Endothelial cell of umbilical vein (primary cell): ENCODE measurements around the gene ALDH7A1. TPM values are rescaled to one million over a fixed set of nuclear protein-coding genes. Genes with fewer than 3 reads are reported as not detected.

Experiments
- BruUV-seq: library from RNA; stranded (reverse); fragments of 400-500 nt; replicated peaks from 2 replicates; lab custom pipeline; 2021; lab: Mats Ljungman, UMichigan
- CTCF ChIA-PET: fragments of 300-600, 350-600 bp; sonication (Branson Sonifier 250); formaldehyde crosslinking; loops from one replicate; lab custom pipeline; 2021; ENCODE audit warnings: antibody characterized with exemption, inconsistent platforms; lab: Charles Lee
- POLR2A ChIA-PET: fragments of 300-600, 350-600 bp; sonication (Branson Sonifier 250); formaldehyde crosslinking; loops from one replicate; lab custom pipeline; 2021; ENCODE audit warnings: antibody characterized with exemption, inconsistent platforms; lab: Charles Lee
- DNase-seq: peaks from one replicate; pipeline ENCODE4 v3.0.0-alpha.2; 2011; ENCODE audit warnings: low read depth, low spot score
- FAIRE-seq: peaks from 2 replicates; lab custom pipeline; 2011; peaks lifted over from hg19 to GRCh38; lab: Jason Lieb, UNC
- H2AFZ ChIP-seq: 2 replicates; pipeline ENCODE4 v1.6.0; 2012; ENCODE audit warnings: low read depth, low read length, control low read depth, inconsistent platforms
- H3K27ac ChIP-seq: 2 replicates; pipeline ENCODE4 v1.5.1; 2011; ENCODE audit warnings: low read depth, mild to moderate bottlenecking, control low read depth, low read length, moderate library complexity; ENCODE audit not compliant: insufficient read depth
- H3K27me3 ChIP-seq, 2 experiments: 2 replicates each; pipeline versions ENCODE4 v1.6.0 to v1.6.1; 2011; ENCODE audit warnings: low read length in 2 of 2, mixed read lengths in 1 of 2; ENCODE audit not compliant: control insufficient read depth in 2 of 2, insufficient read depth in 2 of 2
- H3K36me3 ChIP-seq, 2 experiments: 2 replicates in 1 of 2; 3 replicates in 1 of 2; pipeline ENCODE4 v1.5.1; 2011; ENCODE audit warnings: low read length in 2 of 2, mild to moderate bottlenecking in 1 of 2, moderate library complexity in 1 of 2; ENCODE audit not compliant: control insufficient read depth in 2 of 2, insufficient read depth in 2 of 2; ENCODE audit errors: extremely low read depth in 1 of 2
- H3K4me1 ChIP-seq: 3 replicates; pipeline ENCODE4 v1.5.1; 2011; ENCODE audit warnings: mild to moderate bottlenecking, low read length; ENCODE audit not compliant: control insufficient read depth, insufficient read depth; ENCODE audit errors: extremely low read depth
- H3K4me2 ChIP-seq: 2 replicates; pipeline ENCODE4 v1.6.1; 2011; ENCODE audit warnings: low read length, control low read depth, mixed read lengths; ENCODE audit not compliant: insufficient read depth
- H3K4me3 ChIP-seq, 3 experiments: fragments of 200-600 bp in 1 of 3; sonication (generic), shearing (Covaris generic) in 1 of 3; replicated peaks in 1 of 3; 2 replicates each; pipeline ENCODE4 v1.5.1; 2011 to 2016; ENCODE audit warnings: control low read depth in 3 of 3, low read length in 3 of 3, mild to moderate bottlenecking in 2 of 3, inconsistent platforms in 1 of 3, low read depth in 1 of 3, moderate library complexity in 1 of 3; ENCODE audit not compliant: insufficient read depth in 1 of 3
- H3K79me2 ChIP-seq: 2 replicates; pipeline ENCODE4 v1.6.0; 2012; ENCODE audit warnings: low read length, inconsistent platforms; ENCODE audit not compliant: control insufficient read depth, insufficient read depth
- H3K9ac ChIP-seq: replicated peaks from 2 replicates; pipeline ENCODE3; 2011; ENCODE audit warnings: low read length, control low read depth; ENCODE audit not compliant: insufficient read depth; ENCODE audit errors: extremely low read depth
- H3K9me1 ChIP-seq: replicated peaks from 3 replicates; pipeline ENCODE4 v1.6.0; 2011; ENCODE audit warnings: mild to moderate bottlenecking, low read length; ENCODE audit not compliant: control insufficient read depth, insufficient read depth; ENCODE audit errors: extremely low read depth
- H3K9me3 ChIP-seq: replicated peaks from 2 replicates; pipeline ENCODE4 v1.5.1; 2012; ENCODE audit warnings: low read length, inconsistent platforms; ENCODE audit not compliant: control insufficient read depth, insufficient read depth
- H4K20me1 ChIP-seq: replicated peaks from 2 replicates; pipeline ENCODE3; 2011; ENCODE audit warnings: mild to moderate bottlenecking, low read length; ENCODE audit not compliant: control insufficient read depth, insufficient read depth; ENCODE audit errors: extremely low read depth
- CTCF ChIP-seq, 2 donors: IDR thresholded peaks; 1 replicate in 1 of 2; 2 replicates in 1 of 2; pipeline ENCODE4 v1.5.1; 2011; ENCODE audit warnings: low read length in 2 of 2, mild to moderate bottlenecking in 2 of 2, moderate library complexity in 2 of 2, control low read depth in 1 of 2, inconsistent platforms in 1 of 2, low read depth in 1 of 2; ENCODE audit not compliant: insufficient read depth in 1 of 2; ENCODE audit errors: extremely low read depth in 1 of 2
- EZH2 ChIP-seq: IDR thresholded peaks from 2 replicates; pipeline ENCODE4 v1.6.1; 2012; ENCODE audit warnings: borderline replicate concordance, low read depth, mild to moderate bottlenecking, moderate library complexity, low read length, inconsistent platforms; ENCODE audit not compliant: severe bottlenecking
- GATA2 ChIP-seq: IDR thresholded peaks from 2 replicates; pipeline ENCODE4 v1.7.0; 2011; ENCODE audit warnings: low read depth, mild to moderate bottlenecking, moderate library complexity, mixed read lengths, low read length; ENCODE audit not compliant: insufficient read length, insufficient read depth
- MYC ChIP-seq: IDR thresholded peaks from one replicate; pipeline ENCODE4 v1.6.1; 2011; ENCODE audit warnings: mild to moderate bottlenecking, low read depth, low read length
- dilution Hi-C: fragments of 300-500 bp; cut with MboI; formaldehyde crosslinking; loops from one replicate; pipeline ENCODE4 v1.15.0; 2019; ENCODE audit warnings: low sequenced_read_pairs; ENCODE audit not compliant: extremely low pct_ligation_motif_present
- intact Hi-C: fragments of 100-400 bp; cut with micrococcal nuclease; formaldehyde crosslinking; loops from one replicate; pipeline ENCODE4 v1.10.0; 2022
- polyA plus RNA-seq, 4 experiments: library from polyadenylated mRNA; depleted of rRNA in 3 of 4; stranded (reverse) in 3 of 4; unstranded in 1 of 4; fragments of >200 nt; gene quantifications; 2 replicates each; pipeline versions ENCODE4 v1.2.1 to v1.2.3, GENCODE V29; 2011 to 2012; ENCODE audit warnings: missing spikeins in 1 of 4
- total RNA-seq: library from RNA; stranded (reverse); gene quantifications from 2 replicates; pipeline ENCODE4 v1.2.3, GENCODE V29; 2021

Gene ALDH7A1
- total and polyA plus RNA-seq, 2 donors (not counting 3 experiments of a cell fraction or from before 2014, with no cell fraction given) = 43.6 to 103 TPM

- CTCF ChIA-PET = interaction anchor here (1.5 kb wide), 1 partner anchor 11 kb away, joined by 3 read pairs; no protein-coding TSS in a partner anchor
- dilution Hi-C loops = no loop called here
- POLR2A ChIA-PET = no interaction called here
Observed at GRCh38 chr5:126575644-126576043, 19.4 kb downstream of the ALDH7A1 start.

More at GRCh38 chr5:126575644-126576043, 19.4 kb downstream of the ALDH7A1 start:
- no peak overlapping the region for H3K9ac ChIP-seq
- H3K27me3 ChIP-seq = no peaks in the 10 kb centered on the region
- no peaks in the 10 kb centered on the region for H3K4me1 ChIP-seq
- H3K27ac ChIP-seq = no peak overlapping the region
- H4K20me1 ChIP-seq = no peaks in the 10 kb centered on the region
- no peak overlapping the region for H3K4me2 ChIP-seq
- no peak overlapping the region for H2AFZ ChIP-seq
- H3K9me1 ChIP-seq = no peaks in the 10 kb centered on the region
- peaks cover 0 to 3% of the 10 kb centered on the region in 2 experiments for H3K36me3 ChIP-seq
- BruUV-seq = no TSS peak
- intact Hi-C loops = no loop called here
- no peak for DNase-seq
- no peak overlapping the region for H3K4me3 ChIP-seq
- no peak for FAIRE-seq
- H3K79me2 ChIP-seq = no peaks in the 10 kb centered on the region
- no peaks in the 10 kb centered on the region for H3K9me3 ChIP-seq
- TF ChIP-seq CTCF (IDR thresholded peaks at IDR 0.05; ENCODE audit: extremely low read depth in 1 of 2, insufficient read depth in 1 of 2, low read depth in 1 of 2, low read length in 2 of 2) = no peak
- TF ChIP-seq MYC = no peak
- no peak for TF ChIP-seq GATA2
- TF ChIP-seq EZH2 = no peak
